ENCODE measurements around the gene RMDN3. TPM values are rescaled to one million over a fixed set of nuclear protein-coding genes. Genes with fewer than 3 reads are reported as not detected.

The RMDN3 gene
- total and polyA plus RNA-seq, 9 of the 15 experiments (the other 6 are each of a cell fraction or from before 2014, with no cell fraction given): 8.1 to 38.2 (median 25.9) TPM

DNA sequence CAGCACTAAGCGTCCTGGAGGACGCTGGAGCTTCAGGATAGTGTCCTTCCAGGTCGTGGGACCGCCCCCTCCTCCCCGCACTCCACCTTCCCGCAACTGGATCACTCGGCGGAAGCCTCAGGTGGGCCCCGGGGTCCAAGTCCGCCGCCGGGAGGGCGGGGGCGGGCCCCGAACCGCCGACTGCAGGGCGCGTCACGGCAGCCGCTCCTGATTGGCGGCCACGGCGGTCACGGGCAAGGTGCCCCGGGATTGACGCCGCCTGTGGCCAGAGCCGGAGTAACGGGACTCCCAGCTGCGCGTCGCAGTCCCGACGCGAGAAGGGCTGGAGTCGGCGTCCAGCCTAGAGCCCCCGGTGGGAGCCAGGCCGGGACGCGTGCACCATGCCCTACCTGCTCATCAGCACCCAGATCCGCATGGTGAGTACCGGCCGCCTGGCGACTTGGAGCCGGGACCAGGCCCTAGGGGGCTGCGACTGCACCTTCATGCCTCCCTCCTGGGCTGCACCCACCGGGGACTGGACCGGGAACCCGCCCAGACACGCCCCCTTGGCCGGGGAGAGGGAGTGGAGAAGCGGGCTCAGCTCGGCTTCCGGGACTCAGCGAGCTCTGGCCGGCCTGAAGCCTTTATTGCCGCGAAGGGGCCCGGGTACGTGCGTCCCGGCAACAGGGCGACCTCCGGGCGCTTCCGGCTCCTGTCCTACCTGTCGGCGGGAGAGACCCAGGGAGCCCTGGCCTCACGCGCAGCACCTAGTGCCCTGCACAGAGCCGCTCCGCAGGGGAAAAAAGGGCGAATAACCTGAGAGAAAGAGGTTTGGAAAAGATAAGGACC lies 9.0 kb upstream of the RMDN3 start, which contains the start of gene GCHFR (continued):
- TF ChIP-seq FOS (IDR thresholded peaks at IDR 0.05; ENCODE audit: extremely low read depth, insufficient read length) (no peak), EWSR1 (IDR thresholded peaks at IDR 0.05; ENCODE audit: borderline replicate concordance, low read depth, partially characterized antibody) (no peak), ZEB2 (IDR thresholded peaks at IDR 0.05) (peak; percentile 28; the same call in 1 of the 2 replicates), NEUROD1 (IDR thresholded peaks at IDR 0.05; ENCODE audit: borderline replicate concordance, low read depth, low read length, partially characterized antibody) (no peak), FUS (optimal IDR thresholded peaks at IDR 0.05; ENCODE audit: low read depth, low read length) (no peak), SIN3A (IDR thresholded peaks at IDR 0.05; ENCODE audit: borderline replicate concordance in 2 of 2, control insufficient read depth in 1 of 2, low read depth in 2 of 2, low read length in 2 of 2) (peak; percentile 56 to 80; a peak in 1 of 4 replicates), TBP (optimal IDR thresholded peaks at IDR 0.05; ENCODE audit: low read depth, low read length) (peak; percentile 62), ZBTB17 (CRISPR knock-in tag; IDR thresholded peaks at IDR 0.05) (no peak), PHF21A (IDR thresholded peaks at IDR 0.05; ENCODE audit: borderline replicate concordance, low read depth) (no peak), ARNT (IDR thresholded peaks at IDR 0.05) (no peak), E4F1 (CRISPR knock-in tag; IDR thresholded peaks at IDR 0.05; ENCODE audit: borderline replicate concordance) (no peak), ZNF75A (CRISPR knock-in tag; IDR thresholded peaks at IDR 0.05) (no peak), ZNF507 (tag; conservative IDR thresholded peaks at IDR 0.05) (no peak), ETV1 (tag; conservative IDR thresholded peaks at IDR 0.05; ENCODE audit: low read depth) (no peak), DLX4 (CRISPR knock-in tag; IDR thresholded peaks at IDR 0.05) (no peak), KLF10 (CRISPR knock-in tag; IDR thresholded peaks at IDR 0.05) (no peak), ZNF583 (CRISPR knock-in tag; IDR thresholded peaks at IDR 0.05) (no peak), ZNF253 (CRISPR knock-in tag; conservative IDR thresholded peaks at IDR 0.05) (no peak)
- TF ChIP-seq, protein P1, sequence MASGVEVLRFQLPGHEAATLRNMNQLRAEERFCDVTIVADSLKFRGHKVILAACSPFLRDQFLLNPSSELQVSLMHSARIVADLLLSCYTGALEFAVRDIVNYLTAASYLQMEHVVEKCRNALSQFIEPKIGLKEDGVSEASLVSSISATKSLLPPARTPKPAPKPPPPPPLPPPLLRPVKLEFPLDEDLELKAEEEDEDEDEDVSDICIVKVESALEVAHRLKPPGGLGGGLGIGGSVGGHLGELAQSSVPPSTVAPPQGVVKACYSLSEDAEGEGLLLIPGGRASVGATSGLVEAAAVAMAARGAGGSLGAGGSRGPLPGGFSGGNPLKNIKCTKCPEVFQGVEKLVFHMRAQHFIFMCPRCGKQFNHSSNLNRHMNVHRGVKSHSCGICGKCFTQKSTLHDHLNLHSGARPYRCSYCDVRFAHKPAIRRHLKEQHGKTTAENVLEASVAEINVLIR (CRISPR knock-in tag; IDR thresholded peaks at IDR 0.05): no peak
- TF ChIP-seq, protein P2, sequence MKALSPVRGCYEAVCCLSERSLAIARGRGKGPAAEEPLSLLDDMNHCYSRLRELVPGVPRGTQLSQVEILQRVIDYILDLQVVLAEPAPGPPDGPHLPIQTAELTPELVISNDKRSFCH (CRISPR knock-in tag; IDR thresholded peaks at IDR 0.05): no peak
- TF ChIP-seq, protein P2 (tag; IDR thresholded peaks at IDR 0.05): peak; percentile 31; the same call in 1 of the 2 replicates
- TF ChIP-seq, protein P3, sequence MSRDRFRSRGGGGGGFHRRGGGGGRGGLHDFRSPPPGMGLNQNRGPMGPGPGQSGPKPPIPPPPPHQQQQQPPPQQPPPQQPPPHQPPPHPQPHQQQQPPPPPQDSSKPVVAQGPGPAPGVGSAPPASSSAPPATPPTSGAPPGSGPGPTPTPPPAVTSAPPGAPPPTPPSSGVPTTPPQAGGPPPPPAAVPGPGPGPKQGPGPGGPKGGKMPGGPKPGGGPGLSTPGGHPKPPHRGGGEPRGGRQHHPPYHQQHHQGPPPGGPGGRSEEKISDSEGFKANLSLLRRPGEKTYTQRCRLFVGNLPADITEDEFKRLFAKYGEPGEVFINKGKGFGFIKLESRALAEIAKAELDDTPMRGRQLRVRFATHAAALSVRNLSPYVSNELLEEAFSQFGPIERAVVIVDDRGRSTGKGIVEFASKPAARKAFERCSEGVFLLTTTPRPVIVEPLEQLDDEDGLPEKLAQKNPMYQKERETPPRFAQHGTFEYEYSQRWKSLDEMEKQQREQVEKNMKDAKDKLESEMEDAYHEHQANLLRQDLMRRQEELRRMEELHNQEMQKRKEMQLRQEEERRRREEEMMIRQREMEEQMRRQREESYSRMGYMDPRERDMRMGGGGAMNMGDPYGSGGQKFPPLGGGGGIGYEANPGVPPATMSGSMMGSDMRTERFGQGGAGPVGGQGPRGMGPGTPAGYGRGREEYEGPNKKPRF (IDR thresholded peaks at IDR 0.05; ENCODE audit: low read depth, low read length): no peak

All from K562 (cell line).